ENCODE measurements around the gene PLPPR2. TPM values are rescaled to one million over a fixed set of nuclear protein-coding genes. Genes with fewer than 3 reads are reported as not detected.
A peak's percentile ranks its signal among the peaks of the same experiment; 100 is the strongest.
"Not testable (repeated sequence)": the region's sequence is repeated elsewhere in the genome, so short reads cannot be mapped to it uniquely, and the experiment has no call there.

Gene PLPPR2
- total RNA-seq, 4 donors from 2014 or later: 10.0 to 30.6 (median 13.9) TPM

GRCh38 chr19:11335449-11336146 is 19.6 kb upstream of the PLPPR2 start:
- no peak for ATAC-seq (ENCODE audit: low FRiP score)
- no peak for TF ChIP-seq CTCF (IDR thresholded peaks at IDR 0.05)

GRCh38 chr19:11337080-11337479 is 18.2 kb upstream of the PLPPR2 start:
- TF ChIP-seq CTCF (IDR thresholded peaks at IDR 0.05): no peak
- DNase-seq (ENCODE audit: low spot score) (no peak), ATAC-seq (ENCODE audit: low FRiP score) (no peak)

More at GRCh38 chr19:11335449-11336146, 19.6 kb upstream of the PLPPR2 start:
- no peak for DNase-seq (ENCODE audit: low spot score)

DNA sequence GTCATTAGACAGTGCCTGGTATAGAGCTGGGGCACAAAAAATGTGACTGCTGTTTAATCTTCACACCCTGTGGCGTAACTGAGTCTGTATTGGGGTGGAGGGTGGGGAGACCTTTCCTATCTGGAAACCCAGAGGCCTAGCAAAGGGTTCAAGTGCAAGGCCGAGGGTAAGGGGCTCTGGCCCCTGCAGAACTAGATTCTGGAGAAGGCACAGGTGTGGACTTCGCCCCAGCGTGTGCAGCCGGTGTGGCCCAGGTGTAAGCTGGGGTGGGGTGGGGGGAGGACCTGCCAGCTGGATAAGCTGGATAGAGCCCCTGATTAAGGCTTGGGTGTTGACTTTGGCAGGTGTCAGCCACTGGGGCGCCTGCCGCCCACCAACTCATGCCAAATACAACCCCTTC is 17.1 kb upstream of the PLPPR2 start:
- DNase-seq (ENCODE audit: low spot score) (no peak), ATAC-seq (ENCODE audit: low FRiP score) (no peak)
- TF ChIP-seq CTCF (IDR thresholded peaks at IDR 0.05): no peak

DNA sequence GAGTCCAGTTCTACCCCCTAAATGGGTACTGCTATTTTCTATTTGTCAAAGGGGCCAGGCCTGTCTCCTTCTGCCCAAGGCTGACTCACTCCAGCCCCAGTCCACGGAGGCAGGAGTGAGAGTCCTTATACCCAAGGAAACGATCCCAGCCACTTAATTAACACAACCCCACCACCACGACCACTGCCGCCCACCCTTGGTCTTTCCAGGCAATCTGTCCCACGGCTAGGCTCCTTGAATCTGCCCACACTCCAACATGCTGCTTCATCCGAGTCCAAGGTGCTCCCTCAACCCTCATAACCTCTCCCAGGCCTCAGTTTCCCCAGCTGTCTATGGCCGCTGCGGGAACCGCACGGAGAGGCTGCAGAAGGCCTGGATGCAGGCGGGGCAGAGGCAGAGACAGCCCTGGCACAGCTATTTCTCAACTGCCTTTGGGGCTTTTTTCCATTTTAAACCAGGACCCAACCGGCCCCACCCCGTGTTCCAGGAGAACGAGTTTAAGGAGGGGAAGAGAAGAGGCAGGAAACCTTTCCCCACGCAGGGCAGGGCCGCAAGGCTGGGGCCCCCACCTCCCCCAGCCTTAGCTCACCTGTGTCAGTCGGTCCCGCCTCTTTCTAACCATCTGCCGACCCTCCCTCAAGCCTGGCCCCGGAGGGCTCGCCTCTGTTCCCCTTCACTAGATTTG is 16.5 kb upstream of the PLPPR2 start:
- DNase-seq (ENCODE audit: low spot score) (no peak), ATAC-seq (ENCODE audit: low FRiP score) (peak; percentile 11)
- no peak for TF ChIP-seq CTCF (IDR thresholded peaks at IDR 0.05)

GRCh38 chr19:11339254-11340098 is 15.8 kb upstream of the PLPPR2 start, which contains the start of gene RAB3D:
TSS of gene RAB3D (minus strand) at chr19:11339657. CDS start at chr19:11337399, 2,258 bp downstream.
- TF ChIP-seq CTCF (IDR thresholded peaks at IDR 0.05): no peak
- ATAC-seq (ENCODE audit: low FRiP score) (peak; percentile 92), DNase-seq (ENCODE audit: low spot score) (peak; percentile 67)

GRCh38 chr19:11340099-11340467 is 15.1 kb upstream of the PLPPR2 start:
- not testable (repeated sequence) for ATAC-seq (ENCODE audit: low FRiP score); DNase-seq (ENCODE audit: low spot score)

GRCh38 chr19:11342429-11342828 is 12.8 kb upstream of the PLPPR2 start:
- no peak for DNase-seq (ENCODE audit: low spot score)
- ATAC-seq (ENCODE audit: low FRiP score): no peak
- TF ChIP-seq CTCF (IDR thresholded peaks at IDR 0.05): no peak
